Activated CD4-positive, alpha-beta T cell treated with anti-CD3 and anti-CD28 coated beads for 1 hour (primary cell): ENCODE data around the gene RTN3.
"Not testable (repeated sequence)": the region's sequence is repeated elsewhere in the genome, so short reads cannot be mapped to it uniquely, and the experiment has no call there.

Experiments used
- DNase-seq: peaks from one replicate; pipeline ENCODE4 v3.0.0-alpha.2; 2020

RTN3 gene

GRCh38 chr11:63769714-63770455 is 88.6 kb downstream of the RTN3 start:
- DNase-seq, result no peak

GRCh38 chr11:63770763-63771162 is 89.5 kb downstream of the RTN3 start:
- no peak for DNase-seq

- not testable (repeated sequence) for DNase-seq
These were observed 90.5 kb downstream of the RTN3 start for GRCh38 chr11:63771741-63772318.

- DNase-seq, result no peak
These were observed 93.9 kb downstream of the RTN3 start for GRCh38 chr11:63775191-63775590.

- no peak for DNase-seq
These were observed 97.7 kb downstream of the RTN3 start for GRCh38 chr11:63779039-63779438.

- no peak for DNase-seq
These were observed 101.4 kb downstream of the RTN3 start for GRCh38 chr11:63782749-63783148.

GRCh38 chr11:63783925-63784592 is 102.8 kb downstream of the RTN3 start:
- no peak for DNase-seq

GRCh38 chr11:63785823-63786222 is 104.5 kb downstream of the RTN3 start:
- no peak for DNase-seq

GRCh38 chr11:63791495-63792167 is 110.3 kb downstream of the RTN3 start:
- no peak for DNase-seq

- DNase-seq, result no peak
These were observed 111.9 kb downstream of the RTN3 start for GRCh38 chr11:63793161-63793560.

- no peak for DNase-seq
These were observed 113.8 kb downstream of the RTN3 start for GRCh38 chr11:63795066-63795465.

GRCh38 chr11:63800921-63801320 is 119.6 kb downstream of the RTN3 start:
- DNase-seq, result no peak

- DNase-seq, result no peak
These were observed 121.5 kb downstream of the RTN3 start for GRCh38 chr11:63802637-63803414.

GRCh38 chr11:63804259-63804658 is 123.0 kb downstream of the RTN3 start:
- no peak for DNase-seq

GRCh38 chr11:63805844-63806415 is 124.6 kb downstream of the RTN3 start:
- no peak for DNase-seq
